ENCODE measurements around the gene HAUS8.

DNA sequence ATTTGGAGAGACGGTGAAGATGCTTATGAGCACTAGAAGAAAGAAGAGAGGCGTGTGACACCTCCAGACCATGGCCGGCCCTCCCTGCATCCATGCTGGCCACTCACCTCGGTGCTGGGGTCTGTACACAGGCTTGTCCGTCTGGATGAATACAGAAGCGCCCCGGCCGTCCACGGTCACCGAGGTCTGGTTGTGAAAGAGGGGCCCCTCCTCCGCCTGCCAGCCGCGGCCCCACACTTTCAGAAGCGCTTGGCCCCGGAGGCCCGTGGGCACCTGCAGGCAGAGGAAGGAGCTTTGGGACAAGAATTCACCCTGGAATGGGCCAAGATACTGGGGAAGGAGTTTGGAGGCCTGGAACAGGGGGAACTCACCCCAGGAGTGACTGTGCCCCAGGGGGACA, 63.8 kb downstream of the HAUS8 start:
- TF ChIP-seq, protein P1, sequence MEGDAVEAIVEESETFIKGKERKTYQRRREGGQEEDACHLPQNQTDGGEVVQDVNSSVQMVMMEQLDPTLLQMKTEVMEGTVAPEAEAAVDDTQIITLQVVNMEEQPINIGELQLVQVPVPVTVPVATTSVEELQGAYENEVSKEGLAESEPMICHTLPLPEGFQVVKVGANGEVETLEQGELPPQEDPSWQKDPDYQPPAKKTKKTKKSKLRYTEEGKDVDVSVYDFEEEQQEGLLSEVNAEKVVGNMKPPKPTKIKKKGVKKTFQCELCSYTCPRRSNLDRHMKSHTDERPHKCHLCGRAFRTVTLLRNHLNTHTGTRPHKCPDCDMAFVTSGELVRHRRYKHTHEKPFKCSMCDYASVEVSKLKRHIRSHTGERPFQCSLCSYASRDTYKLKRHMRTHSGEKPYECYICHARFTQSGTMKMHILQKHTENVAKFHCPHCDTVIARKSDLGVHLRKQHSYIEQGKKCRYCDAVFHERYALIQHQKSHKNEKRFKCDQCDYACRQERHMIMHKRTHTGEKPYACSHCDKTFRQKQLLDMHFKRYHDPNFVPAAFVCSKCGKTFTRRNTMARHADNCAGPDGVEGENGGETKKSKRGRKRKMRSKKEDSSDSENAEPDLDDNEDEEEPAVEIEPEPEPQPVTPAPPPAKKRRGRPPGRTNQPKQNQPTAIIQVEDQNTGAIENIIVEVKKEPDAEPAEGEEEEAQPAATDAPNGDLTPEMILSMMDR (IDR thresholded peaks at IDR 0.05) = no peak
- no peak for TF ChIP-seq POLR2A (IDR thresholded peaks at IDR 0.05)
